NCI-H510A (cell line): ENCODE results near the gene MEGF9.
A peak's percentile ranks its signal among the peaks of the same experiment; 100 is the strongest.
"Not testable (repeated sequence)": the region's sequence is repeated elsewhere in the genome, so short reads cannot be mapped to it uniquely, and the experiment has no call there.

Experiments
- DNase-seq: peaks from one replicate; lab custom pipeline; 2025; lab: John Stamatoyannopoulos, UW

Gene MEGF9

GRCh38 chr9:120655005-120655622, 59.2 kb downstream of the MEGF9 start:
- DNase-seq = no peak

DNA sequence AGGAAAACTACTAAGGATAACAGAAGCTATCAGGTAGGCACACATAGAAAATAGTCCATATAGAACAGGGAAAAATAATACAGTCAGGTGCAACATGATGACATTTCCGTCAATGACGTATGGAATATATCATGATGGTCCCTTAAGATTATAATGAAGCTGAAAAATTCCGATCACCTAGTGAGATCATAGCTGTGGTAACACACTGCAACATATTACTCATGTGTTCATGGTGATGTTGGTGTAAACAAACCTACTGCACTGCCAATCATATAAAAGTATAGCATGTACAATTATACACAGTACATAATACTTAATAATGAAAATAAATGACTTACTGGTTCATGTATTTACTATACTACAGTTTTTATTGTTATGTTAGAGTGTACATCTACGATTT, 60.0 kb downstream of the MEGF9 start:
- no peak for DNase-seq

GRCh38 chr9:120653762-120654161, 60.5 kb downstream of the MEGF9 start:
- no peak for DNase-seq

- no peak for DNase-seq
These were observed 61.3 kb downstream of the MEGF9 start for GRCh38 chr9:120652934-120653333.

- no peak for DNase-seq
These were observed 63.9 kb downstream of the MEGF9 start for GRCh38 chr9:120650352-120650751.

DNA sequence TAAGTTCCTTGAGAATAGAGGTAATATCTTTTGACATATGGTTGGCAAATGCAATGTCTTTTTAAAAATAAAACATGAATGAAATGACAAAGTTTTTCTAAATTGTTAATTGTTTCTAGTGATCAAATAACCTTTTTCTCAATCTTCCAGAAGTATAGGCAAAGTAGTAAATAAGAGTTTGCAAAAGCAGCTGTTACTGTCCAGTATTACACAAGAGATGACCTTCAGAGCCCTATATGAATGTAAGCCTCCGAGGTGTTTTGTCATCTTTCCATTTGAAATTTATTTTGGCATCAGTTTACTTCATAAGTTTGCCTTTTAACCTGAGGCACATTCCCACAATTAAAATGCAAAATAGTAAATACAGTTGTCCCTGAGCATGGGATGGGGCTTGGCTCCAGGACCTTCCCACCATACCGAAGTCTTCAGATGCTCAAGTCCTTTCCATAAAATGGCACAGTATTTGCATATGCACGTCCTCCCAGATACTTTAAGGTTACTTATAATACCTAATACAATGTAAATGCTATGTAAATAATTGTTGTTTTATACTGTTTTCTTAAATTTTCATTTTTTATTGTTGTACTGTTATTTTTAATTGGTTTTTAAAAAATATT, 65.6 kb downstream of the MEGF9 start:
- no peak for DNase-seq

DNA sequence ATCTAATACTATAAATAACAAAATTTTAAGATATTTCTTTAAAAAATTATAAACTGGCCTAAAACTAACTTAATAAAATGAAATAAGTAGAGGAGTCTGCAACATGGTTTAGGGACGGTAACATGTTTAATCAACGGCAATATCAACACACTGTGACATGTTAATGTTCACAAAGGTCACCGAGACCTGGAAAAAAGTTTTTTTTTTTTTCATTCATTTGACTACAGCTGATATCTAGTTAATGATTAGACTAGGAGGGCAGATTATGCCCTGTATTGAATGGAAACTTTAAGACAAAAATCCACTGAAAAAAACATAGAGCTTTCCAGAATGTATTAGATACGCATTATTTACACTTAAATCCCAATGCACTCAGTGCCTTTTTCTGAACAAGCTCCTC, 67.3 kb downstream of the MEGF9 start:
- no peak for DNase-seq

- DNase-seq = no peak
These were observed 68.5 kb downstream of the MEGF9 start for GRCh38 chr9:120645760-120646159.

GRCh38 chr9:120643061-120643460, 71.2 kb downstream of the MEGF9 start:
- no peak for DNase-seq

DNA sequence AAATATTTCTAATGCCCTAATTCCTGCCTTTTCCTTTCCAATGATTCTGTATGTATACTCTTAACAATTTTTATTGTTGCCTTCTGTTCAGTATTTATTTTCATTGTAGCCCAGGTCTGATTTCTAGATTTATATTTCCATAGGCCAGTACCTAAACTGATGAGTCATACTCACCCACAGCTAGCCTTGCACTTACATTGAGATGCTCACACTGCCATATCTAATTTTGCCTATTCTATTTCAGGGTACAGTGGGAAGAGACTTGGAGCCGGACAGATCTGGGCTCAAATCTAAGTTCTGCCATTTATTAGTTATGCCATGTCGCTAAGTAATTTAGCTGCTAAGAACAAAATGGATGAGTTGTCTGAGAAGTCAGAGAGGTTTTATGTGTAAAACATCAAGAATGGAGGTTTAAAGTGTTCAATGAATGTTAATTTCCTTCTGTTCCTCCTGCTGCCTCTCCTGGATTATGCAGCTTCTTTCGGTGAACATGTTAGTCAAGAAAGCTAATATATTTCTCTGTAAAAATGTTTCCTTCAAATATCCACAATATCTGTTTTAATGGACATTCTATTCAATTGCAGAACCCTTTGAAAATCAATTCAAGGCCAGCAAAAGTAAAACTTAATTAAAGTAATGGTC, 72.0 kb downstream of the MEGF9 start:
- no peak for DNase-seq

GRCh38 chr9:120640874-120641273, 73.4 kb downstream of the MEGF9 start:
- not testable (repeated sequence) for DNase-seq

GRCh38 chr9:120640380-120640779, 73.9 kb downstream of the MEGF9 start:
- no peak for DNase-seq

GRCh38 chr9:120637919-120638318, 76.4 kb downstream of the MEGF9 start:
- no peak for DNase-seq

DNA sequence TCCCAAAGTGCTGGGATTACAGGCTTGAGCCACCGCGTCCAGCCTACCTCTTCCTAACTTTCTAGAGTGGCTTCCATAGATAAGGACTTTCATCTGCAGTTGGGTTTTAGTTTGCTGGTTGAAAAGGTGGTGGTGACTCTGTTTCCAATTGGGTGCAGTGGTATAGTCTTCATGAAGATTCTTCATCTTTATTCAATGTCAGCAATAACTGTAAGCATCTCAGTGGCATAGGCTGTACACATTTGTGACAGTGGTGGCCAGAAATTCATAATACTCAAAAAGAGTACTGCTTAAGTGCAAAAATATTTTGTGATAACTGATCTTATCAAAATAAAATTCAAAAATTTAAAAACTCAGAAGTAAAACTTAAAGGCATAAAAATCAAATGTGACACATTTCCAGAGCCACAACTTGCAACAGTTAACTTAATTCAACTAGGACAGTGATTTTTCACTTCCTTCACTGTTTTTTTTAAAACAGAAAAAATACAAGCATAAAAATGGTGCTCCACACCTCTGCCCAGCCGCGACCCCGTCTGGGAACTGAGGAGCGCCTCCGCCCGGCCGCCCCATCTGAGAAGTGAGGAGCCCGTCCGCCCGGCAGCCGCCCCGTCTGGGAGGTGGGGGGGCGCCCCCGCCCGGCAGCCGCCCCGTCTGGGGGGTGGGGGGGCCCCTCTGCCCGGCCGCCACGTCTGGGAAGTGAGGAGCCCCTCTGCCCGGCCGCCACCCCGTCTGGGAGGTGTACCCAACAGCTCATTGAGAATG, 77.9 kb downstream of the MEGF9 start:
- DNase-seq = no peak

- DNase-seq = no peak
These were observed 79.3 kb downstream of the MEGF9 start for GRCh38 chr9:120635011-120635410.

- no peak for DNase-seq
These were observed 83.9 kb downstream of the MEGF9 start for GRCh38 chr9:120630333-120630732.

DNA sequence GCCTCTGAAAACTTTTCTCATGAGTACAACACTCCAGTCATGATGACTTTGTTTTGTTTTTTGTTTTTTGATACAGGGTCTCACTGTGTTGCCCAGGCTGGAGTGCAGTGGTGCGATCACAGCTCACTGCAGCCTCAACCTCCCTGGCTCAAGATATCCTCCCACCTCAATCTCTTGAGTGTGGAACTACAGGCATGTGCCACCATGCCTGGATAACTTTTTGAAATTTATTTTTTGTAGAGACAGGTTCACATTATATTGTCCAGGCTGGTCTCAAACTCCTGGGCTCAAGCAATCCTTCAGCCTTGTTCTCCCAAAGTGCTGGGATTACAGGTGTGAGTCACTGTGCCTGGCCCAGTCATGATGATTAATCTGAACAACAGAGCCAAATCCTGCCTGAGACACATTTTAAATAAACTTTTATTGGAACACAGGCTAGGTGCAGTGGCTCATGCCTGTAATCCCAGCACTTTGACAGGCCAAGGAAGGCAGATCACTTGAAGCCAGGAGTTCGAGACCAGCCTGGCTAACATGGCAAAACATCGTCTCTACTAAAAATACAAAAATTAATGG, 85.3 kb downstream of the MEGF9 start:
- DNase-seq = not testable (repeated sequence)

DNA sequence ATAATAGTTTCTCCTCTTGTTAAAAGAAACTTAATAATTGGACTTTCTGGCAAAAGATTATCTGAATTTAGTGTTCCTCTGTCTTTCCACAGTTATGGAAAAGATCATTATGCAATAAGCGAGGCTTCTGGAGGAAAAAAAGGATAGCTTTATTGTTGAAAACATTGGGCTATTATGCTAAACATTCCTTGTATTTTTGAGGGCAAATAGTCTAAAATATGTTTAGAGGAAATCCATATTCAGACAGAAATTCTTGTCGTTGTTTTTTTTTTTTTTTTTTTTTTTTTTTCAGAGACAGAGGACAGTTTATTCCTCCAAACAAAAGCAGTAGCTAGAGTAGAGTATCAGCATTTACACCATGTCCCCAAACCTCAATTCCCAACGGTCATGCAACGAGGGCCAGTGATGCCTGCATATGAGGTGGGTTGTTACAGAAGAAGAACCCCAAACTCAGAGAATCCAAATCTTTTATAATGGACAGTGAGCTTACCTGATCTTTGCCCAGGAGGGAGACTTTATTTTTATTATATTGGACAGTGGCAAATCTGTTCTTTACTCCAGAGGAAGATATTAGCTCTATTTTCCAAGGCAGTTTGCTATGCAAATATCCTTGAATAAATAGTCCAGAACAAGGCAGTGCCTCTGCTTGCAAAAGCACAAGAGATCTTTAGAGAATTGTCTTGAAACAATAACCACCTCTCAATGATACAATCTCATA, 85.9 kb downstream of the MEGF9 start:
- no peak for DNase-seq

GRCh38 chr9:120627073-120627472, 87.2 kb downstream of the MEGF9 start:
- no peak for DNase-seq

DNA sequence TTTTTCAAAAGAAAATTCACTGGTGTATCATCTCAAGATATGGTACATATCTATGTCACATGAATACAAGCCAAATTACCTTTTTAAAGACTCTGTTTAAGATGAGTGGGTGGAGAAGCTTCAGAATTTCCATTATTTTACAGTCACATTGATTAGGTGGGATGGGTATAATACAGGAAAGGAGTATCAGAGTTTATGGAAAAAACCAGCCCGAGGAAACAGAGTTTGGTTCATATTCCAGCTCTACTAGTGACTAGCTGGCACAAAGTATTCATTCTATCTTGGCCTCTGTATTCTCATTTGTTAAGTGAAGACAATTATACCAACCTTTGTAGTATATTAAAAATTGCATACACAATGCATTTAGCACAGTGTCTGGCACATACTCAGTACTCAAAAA, 87.8 kb downstream of the MEGF9 start:
- no peak for DNase-seq

- DNase-seq = peak; percentile 17
These were observed 89.0 kb downstream of the MEGF9 start for GRCh38 chr9:120625222-120625621.

DNA sequence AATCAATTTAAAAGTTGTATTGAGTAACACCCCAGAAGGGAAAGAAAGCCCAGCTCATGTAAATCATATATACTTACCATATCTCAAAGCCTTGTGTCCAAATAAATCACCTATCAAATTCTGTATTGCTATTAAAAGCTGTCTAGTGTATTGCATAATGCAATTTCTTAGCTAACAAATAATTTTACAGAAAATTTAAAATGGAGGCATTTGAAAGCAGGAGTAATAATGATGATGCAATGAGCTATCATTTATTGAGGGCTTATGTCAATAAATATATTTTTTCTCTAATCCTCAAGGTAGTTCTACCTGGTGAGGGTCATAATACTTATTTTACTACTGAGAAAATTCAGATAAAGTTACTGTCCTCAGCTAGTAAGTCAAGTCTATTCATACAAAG, 91.5 kb downstream of the MEGF9 start:
- no peak for DNase-seq
